Thyroid gland (tissue), 4 donors: Measurements from ENCODE around the gene GLIS1.

Experiments used
- POLR2A ChIP-seq, 2 donors: fragments of 450-650 bp; IDR thresholded peaks; one replicate each; pipeline ENCODE4 v1.6.1; 2017; ENCODE audit warnings: antibody characterized with exemption in 2 of 2, mild to moderate bottlenecking in 2 of 2, moderate library complexity in 1 of 2
- TF ChIP-seq, protein P1 (sequence below), 6 experiments: fragments of 200-600 bp in 3 of 6; fragments of 450-650 bp in 3 of 6; sonication (generic) in 3 of 6; IDR thresholded peaks; one replicate each; pipeline ENCODE4 v1.5.1; 2016 to 2019; ENCODE audit warnings: antibody characterized with exemption in 6 of 6, mild to moderate bottlenecking in 2 of 6, inconsistent platforms in 1 of 6, moderate library complexity in 1 of 6

DNA sequence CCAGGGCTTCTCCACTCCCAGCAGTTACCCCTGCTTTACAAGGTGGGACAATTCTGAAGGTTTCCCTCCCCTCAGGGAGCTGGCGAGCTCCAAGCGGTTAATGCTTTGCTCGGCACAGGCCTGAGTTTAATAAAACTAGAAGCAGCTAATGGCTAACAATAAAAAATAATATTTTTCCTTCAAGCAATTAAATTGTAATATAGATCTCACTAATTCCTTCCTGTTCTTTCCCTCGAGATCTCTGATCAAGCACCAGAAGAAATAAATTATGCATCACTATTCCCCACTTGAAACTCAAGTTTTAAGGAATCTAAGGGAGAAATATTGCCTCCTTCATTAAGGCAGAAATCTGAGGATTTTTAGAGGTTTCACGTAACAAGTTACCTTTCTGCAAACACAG is 42.9 kb downstream of the GLIS1 start:
- TF ChIP-seq, protein P1, sequence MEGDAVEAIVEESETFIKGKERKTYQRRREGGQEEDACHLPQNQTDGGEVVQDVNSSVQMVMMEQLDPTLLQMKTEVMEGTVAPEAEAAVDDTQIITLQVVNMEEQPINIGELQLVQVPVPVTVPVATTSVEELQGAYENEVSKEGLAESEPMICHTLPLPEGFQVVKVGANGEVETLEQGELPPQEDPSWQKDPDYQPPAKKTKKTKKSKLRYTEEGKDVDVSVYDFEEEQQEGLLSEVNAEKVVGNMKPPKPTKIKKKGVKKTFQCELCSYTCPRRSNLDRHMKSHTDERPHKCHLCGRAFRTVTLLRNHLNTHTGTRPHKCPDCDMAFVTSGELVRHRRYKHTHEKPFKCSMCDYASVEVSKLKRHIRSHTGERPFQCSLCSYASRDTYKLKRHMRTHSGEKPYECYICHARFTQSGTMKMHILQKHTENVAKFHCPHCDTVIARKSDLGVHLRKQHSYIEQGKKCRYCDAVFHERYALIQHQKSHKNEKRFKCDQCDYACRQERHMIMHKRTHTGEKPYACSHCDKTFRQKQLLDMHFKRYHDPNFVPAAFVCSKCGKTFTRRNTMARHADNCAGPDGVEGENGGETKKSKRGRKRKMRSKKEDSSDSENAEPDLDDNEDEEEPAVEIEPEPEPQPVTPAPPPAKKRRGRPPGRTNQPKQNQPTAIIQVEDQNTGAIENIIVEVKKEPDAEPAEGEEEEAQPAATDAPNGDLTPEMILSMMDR (IDR thresholded peaks at IDR 0.05) = no peak
- TF ChIP-seq POLR2A (IDR thresholded peaks at IDR 0.05) = no peak
